Endothelial cell of umbilical vein (primary cell): Measurements from ENCODE around the gene LRRC71. TPM values are rescaled to one million over a fixed set of nuclear protein-coding genes. Genes with fewer than 3 reads are reported as not detected.

Source experiments
- BruUV-seq: library from RNA; stranded (reverse); fragments of 400-500 nt; replicated peaks from 2 replicates; lab custom pipeline; 2021; lab: Mats Ljungman, UMichigan
- CTCF ChIA-PET: fragments of 300-600, 350-600 bp; sonication (Branson Sonifier 250); formaldehyde crosslinking; loops from one replicate; lab custom pipeline; 2021; ENCODE audit warnings: antibody characterized with exemption, inconsistent platforms; lab: Charles Lee
- POLR2A ChIA-PET: fragments of 300-600, 350-600 bp; sonication (Branson Sonifier 250); formaldehyde crosslinking; loops from one replicate; lab custom pipeline; 2021; ENCODE audit warnings: antibody characterized with exemption, inconsistent platforms; lab: Charles Lee
- DNase-seq: peaks from one replicate; pipeline ENCODE4 v3.0.0-alpha.2; 2011; ENCODE audit warnings: low read depth, low spot score
- FAIRE-seq: peaks from 2 replicates; lab custom pipeline; 2011; peaks lifted over from hg19 to GRCh38; lab: Jason Lieb, UNC
- H2AFZ ChIP-seq: 2 replicates; pipeline ENCODE4 v1.6.0; 2012; ENCODE audit warnings: low read depth, low read length, control low read depth, inconsistent platforms
- H3K27ac ChIP-seq: 2 replicates; pipeline ENCODE4 v1.5.1; 2011; ENCODE audit warnings: low read depth, mild to moderate bottlenecking, control low read depth, low read length, moderate library complexity; ENCODE audit not compliant: insufficient read depth
- H3K27me3 ChIP-seq, 2 experiments: 2 replicates each; pipeline versions ENCODE4 v1.6.0 to v1.6.1; 2011; ENCODE audit warnings: low read length in 2 of 2, mixed read lengths in 1 of 2; ENCODE audit not compliant: control insufficient read depth in 2 of 2, insufficient read depth in 2 of 2
- H3K36me3 ChIP-seq, 2 experiments: 2 replicates in 1 of 2; 3 replicates in 1 of 2; pipeline ENCODE4 v1.5.1; 2011; ENCODE audit warnings: low read length in 2 of 2, mild to moderate bottlenecking in 1 of 2, moderate library complexity in 1 of 2; ENCODE audit not compliant: control insufficient read depth in 2 of 2, insufficient read depth in 2 of 2; ENCODE audit errors: extremely low read depth in 1 of 2
- H3K4me1 ChIP-seq: 3 replicates; pipeline ENCODE4 v1.5.1; 2011; ENCODE audit warnings: mild to moderate bottlenecking, low read length; ENCODE audit not compliant: control insufficient read depth, insufficient read depth; ENCODE audit errors: extremely low read depth
- H3K4me2 ChIP-seq: 2 replicates; pipeline ENCODE4 v1.6.1; 2011; ENCODE audit warnings: low read length, control low read depth, mixed read lengths; ENCODE audit not compliant: insufficient read depth
- H3K4me3 ChIP-seq, 3 experiments: fragments of 200-600 bp in 1 of 3; sonication (generic), shearing (Covaris generic) in 1 of 3; replicated peaks in 1 of 3; 2 replicates each; pipeline ENCODE4 v1.5.1; 2011 to 2016; ENCODE audit warnings: control low read depth in 3 of 3, low read length in 3 of 3, mild to moderate bottlenecking in 2 of 3, inconsistent platforms in 1 of 3, low read depth in 1 of 3, moderate library complexity in 1 of 3; ENCODE audit not compliant: insufficient read depth in 1 of 3
- H3K79me2 ChIP-seq: 2 replicates; pipeline ENCODE4 v1.6.0; 2012; ENCODE audit warnings: low read length, inconsistent platforms; ENCODE audit not compliant: control insufficient read depth, insufficient read depth
- H3K9ac ChIP-seq: replicated peaks from 2 replicates; pipeline ENCODE3; 2011; ENCODE audit warnings: low read length, control low read depth; ENCODE audit not compliant: insufficient read depth; ENCODE audit errors: extremely low read depth
- H3K9me1 ChIP-seq: replicated peaks from 3 replicates; pipeline ENCODE4 v1.6.0; 2011; ENCODE audit warnings: mild to moderate bottlenecking, low read length; ENCODE audit not compliant: control insufficient read depth, insufficient read depth; ENCODE audit errors: extremely low read depth
- H3K9me3 ChIP-seq: replicated peaks from 2 replicates; pipeline ENCODE4 v1.5.1; 2012; ENCODE audit warnings: low read length, inconsistent platforms; ENCODE audit not compliant: control insufficient read depth, insufficient read depth
- H4K20me1 ChIP-seq: replicated peaks from 2 replicates; pipeline ENCODE3; 2011; ENCODE audit warnings: mild to moderate bottlenecking, low read length; ENCODE audit not compliant: control insufficient read depth, insufficient read depth; ENCODE audit errors: extremely low read depth
- EZH2 ChIP-seq: IDR thresholded peaks from 2 replicates; pipeline ENCODE4 v1.6.1; 2012; ENCODE audit warnings: borderline replicate concordance, low read depth, mild to moderate bottlenecking, moderate library complexity, low read length, inconsistent platforms; ENCODE audit not compliant: severe bottlenecking
- FOS ChIP-seq: IDR thresholded peaks from 2 replicates; pipeline ENCODE4 v1.6.1; 2011; ENCODE audit warnings: mild to moderate bottlenecking, low read length, moderate library complexity, borderline replicate concordance; ENCODE audit not compliant: insufficient read depth
- GATA2 ChIP-seq: IDR thresholded peaks from 2 replicates; pipeline ENCODE4 v1.7.0; 2011; ENCODE audit warnings: low read depth, mild to moderate bottlenecking, moderate library complexity, mixed read lengths, low read length; ENCODE audit not compliant: insufficient read length, insufficient read depth
- JUN ChIP-seq: IDR thresholded peaks from 2 replicates; pipeline ENCODE4 v1.6.1; 2011; ENCODE audit warnings: borderline replicate concordance, low read depth; ENCODE audit not compliant: insufficient read length, insufficient read depth
- MYC ChIP-seq: IDR thresholded peaks from one replicate; pipeline ENCODE4 v1.6.1; 2011; ENCODE audit warnings: mild to moderate bottlenecking, low read depth, low read length
- POLR2A ChIP-seq: IDR thresholded peaks from 2 replicates; pipeline ENCODE4 v1.6.1; 2012; ENCODE audit warnings: low read depth, mild to moderate bottlenecking, control low read depth, low read length
- POLR2AphosphoS5 ChIP-seq: IDR thresholded peaks from 2 replicates; pipeline ENCODE4 v1.6.1; 2012; ENCODE audit warnings: low read depth, mild to moderate bottlenecking, control low read depth, low read length, moderate library complexity; ENCODE audit not compliant: insufficient read depth
- dilution Hi-C: fragments of 300-500 bp; cut with MboI; formaldehyde crosslinking; loops from one replicate; pipeline ENCODE4 v1.15.0; 2019; ENCODE audit warnings: low sequenced_read_pairs; ENCODE audit not compliant: extremely low pct_ligation_motif_present
- intact Hi-C: fragments of 100-400 bp; cut with micrococcal nuclease; formaldehyde crosslinking; loops from one replicate; pipeline ENCODE4 v1.10.0; 2022
- polyA plus RNA-seq, 4 experiments: library from polyadenylated mRNA; depleted of rRNA in 3 of 4; stranded (reverse) in 3 of 4; unstranded in 1 of 4; fragments of >200 nt; gene quantifications; 2 replicates each; pipeline versions ENCODE4 v1.2.1 to v1.2.3, GENCODE V29; 2011 to 2012; ENCODE audit warnings: missing spikeins in 1 of 4
- total RNA-seq: library from RNA; stranded (reverse); gene quantifications from 2 replicates; pipeline ENCODE4 v1.2.3, GENCODE V29; 2021
- TF ChIP-seq, protein P1 (sequence below): IDR thresholded peaks from 2 replicates; pipeline ENCODE4 v1.6.1; 2011; ENCODE audit not compliant: insufficient read depth, insufficient read length
- TF ChIP-seq, protein P2 (sequence below), 2 donors: IDR thresholded peaks; 1 replicate in 1 of 2; 2 replicates in 1 of 2; pipeline ENCODE4 v1.5.1; 2011; ENCODE audit warnings: low read length in 2 of 2, mild to moderate bottlenecking in 2 of 2, moderate library complexity in 2 of 2, control low read depth in 1 of 2, inconsistent platforms in 1 of 2, low read depth in 1 of 2; ENCODE audit not compliant: insufficient read depth in 1 of 2; ENCODE audit errors: extremely low read depth in 1 of 2

The LRRC71 gene
- total and polyA plus RNA-seq, 2 donors (not counting 3 experiments of a cell fraction or from before 2014, with no cell fraction given): 0.35 to 0.66 TPM

DNA sequence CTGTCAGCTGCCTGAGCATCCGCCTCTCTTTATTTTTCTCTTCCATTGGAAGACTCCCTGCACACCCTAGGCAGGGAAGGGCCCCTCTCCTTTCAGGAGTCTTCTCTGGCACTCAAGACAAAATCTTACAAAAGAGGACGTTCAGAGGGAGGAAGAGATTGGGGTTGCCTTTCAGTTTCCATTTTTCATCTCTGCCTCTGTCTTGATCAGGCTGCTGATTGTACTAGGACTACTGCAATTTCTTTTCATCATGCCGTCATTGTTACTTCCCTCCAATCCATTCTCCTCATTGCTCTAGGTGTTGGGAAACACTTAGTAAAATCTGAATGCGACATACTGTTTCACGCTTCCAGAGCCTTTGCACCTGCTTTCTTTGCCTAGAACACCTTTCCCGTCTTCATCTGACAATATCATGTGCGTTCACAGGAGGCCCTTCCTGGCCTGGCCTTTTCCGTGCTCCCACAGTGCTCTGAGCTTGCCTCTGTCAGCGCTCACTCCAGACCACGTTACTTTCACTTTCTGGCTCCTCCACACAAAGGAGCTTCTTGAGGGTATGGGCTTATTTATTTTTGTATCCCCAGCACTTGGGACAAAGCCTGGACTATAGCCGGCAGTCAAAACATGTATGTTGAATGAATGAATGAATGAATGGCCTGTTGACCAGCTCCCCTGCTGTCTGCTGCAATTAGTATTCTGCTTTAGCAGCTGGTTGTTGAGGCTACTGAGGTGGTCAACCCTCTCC, 10.9 kb downstream of the LRRC71 start:
- H3K36me3 ChIP-seq: peaks cover 0 to 2% of the 10 kb centered on the region in 2 experiments
- intact Hi-C loops: no loop called here
- H3K4me1 ChIP-seq: peaks cover 2% of the 10 kb centered on the region
- no peak overlapping the region for H2AFZ ChIP-seq
- DNase-seq (peak; percentile 16), FAIRE-seq (peak; percentile 40)
- no peaks in the 10 kb centered on the region for H3K9me3 ChIP-seq
- H3K9me1 ChIP-seq: no peaks in the 10 kb centered on the region
- H3K4me3 ChIP-seq: no peak overlapping the region
- peaks cover 0 to 3% of the 10 kb centered on the region in 2 experiments for H3K27me3 ChIP-seq
- dilution Hi-C loops: no loop called here
- no TSS peak for BruUV-seq
- ChIA-PET CTCF (interaction anchor here (0.9 to 1.3 kb wide), 3 partner anchors 39 to 143 kb away, joined by 3 to 10 read pairs (median 4); no protein-coding TSS in a partner anchor), POLR2A (no interaction called here)
- H3K4me2 ChIP-seq: no peak overlapping the region
- no peaks in the 10 kb centered on the region for H3K79me2 ChIP-seq
- no peaks in the 10 kb centered on the region for H4K20me1 ChIP-seq
- H3K27ac ChIP-seq: no peak overlapping the region
- H3K9ac ChIP-seq: no peak overlapping the region
- no peak for TF ChIP-seq MYC
- no peak for TF ChIP-seq FOS
- no peak for TF ChIP-seq GATA2
- TF ChIP-seq EZH2: no peak
- no peak for TF ChIP-seq POLR2A
- TF ChIP-seq, protein P1, sequence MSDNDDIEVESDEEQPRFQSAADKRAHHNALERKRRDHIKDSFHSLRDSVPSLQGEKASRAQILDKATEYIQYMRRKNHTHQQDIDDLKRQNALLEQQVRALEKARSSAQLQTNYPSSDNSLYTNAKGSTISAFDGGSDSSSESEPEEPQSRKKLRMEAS: no peak
- no peak for TF ChIP-seq POLR2AphosphoS5
- no peak for TF ChIP-seq JUN
- TF ChIP-seq, protein P2, sequence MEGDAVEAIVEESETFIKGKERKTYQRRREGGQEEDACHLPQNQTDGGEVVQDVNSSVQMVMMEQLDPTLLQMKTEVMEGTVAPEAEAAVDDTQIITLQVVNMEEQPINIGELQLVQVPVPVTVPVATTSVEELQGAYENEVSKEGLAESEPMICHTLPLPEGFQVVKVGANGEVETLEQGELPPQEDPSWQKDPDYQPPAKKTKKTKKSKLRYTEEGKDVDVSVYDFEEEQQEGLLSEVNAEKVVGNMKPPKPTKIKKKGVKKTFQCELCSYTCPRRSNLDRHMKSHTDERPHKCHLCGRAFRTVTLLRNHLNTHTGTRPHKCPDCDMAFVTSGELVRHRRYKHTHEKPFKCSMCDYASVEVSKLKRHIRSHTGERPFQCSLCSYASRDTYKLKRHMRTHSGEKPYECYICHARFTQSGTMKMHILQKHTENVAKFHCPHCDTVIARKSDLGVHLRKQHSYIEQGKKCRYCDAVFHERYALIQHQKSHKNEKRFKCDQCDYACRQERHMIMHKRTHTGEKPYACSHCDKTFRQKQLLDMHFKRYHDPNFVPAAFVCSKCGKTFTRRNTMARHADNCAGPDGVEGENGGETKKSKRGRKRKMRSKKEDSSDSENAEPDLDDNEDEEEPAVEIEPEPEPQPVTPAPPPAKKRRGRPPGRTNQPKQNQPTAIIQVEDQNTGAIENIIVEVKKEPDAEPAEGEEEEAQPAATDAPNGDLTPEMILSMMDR (IDR thresholded peaks at IDR 0.05; ENCODE audit: extremely low read depth in 1 of 2, insufficient read depth in 1 of 2, low read depth in 1 of 2, low read length in 2 of 2): no peak
